Measurements from ENCODE around the gene SIL1.
"Not testable (repeated sequence)": the region's sequence is repeated elsewhere in the genome, so short reads cannot be mapped to it uniquely, and the experiment has no call there.

The SIL1 gene

DNA sequence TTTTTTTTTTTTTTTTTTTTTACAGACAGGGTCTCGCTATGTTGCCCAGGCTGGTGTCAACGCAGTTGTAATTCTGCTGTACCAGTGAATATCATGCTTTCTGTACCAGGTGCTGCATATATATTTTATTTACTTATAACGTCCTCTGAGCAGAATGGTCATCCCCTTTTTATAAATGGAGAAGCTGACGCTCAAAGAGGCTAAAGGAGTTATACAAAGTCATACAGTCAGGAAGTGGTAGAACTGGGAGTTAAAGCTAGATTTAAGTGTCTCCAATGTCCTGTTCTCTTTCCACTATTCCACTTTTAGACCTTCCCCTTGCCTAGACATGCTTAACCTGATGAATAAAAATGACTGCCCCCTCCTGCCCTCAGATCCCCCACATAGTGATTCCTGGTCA is 1.2 kb upstream of the SIL1 start:
- no peak for DNase-seq (ENCODE audit: low spot score)

DNA sequence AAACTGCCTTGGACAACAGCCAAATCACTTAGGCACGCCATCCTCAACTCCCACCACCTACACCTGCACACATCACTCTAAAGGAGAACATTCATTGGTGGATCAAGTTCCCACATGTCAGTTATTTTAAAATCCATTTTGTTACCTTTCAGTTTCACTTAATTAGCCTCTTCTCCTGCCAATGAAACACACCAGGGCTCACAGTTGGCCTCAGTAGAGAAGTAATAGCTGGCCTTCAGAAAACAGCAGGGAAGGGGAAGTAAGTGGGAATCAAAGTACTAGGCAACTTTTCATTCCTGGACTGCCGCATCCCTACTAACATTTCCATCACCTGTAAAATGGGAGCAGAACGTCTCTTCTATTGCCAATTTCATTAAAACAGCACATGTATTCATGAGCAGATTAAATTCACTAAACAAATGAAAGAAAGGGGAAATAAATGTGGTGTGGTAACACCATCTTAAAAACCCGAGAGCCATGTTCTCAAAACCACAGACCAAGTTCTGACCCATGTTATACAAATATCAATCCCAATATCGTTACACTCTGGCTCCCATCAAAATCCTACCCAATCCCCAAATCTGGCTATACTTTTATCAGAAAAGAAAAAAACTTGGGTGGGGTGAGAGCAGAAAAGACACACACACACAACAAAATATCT is 1.7 kb downstream of the SIL1 start:
- DNase-seq (ENCODE audit: low spot score), result no peak

DNA sequence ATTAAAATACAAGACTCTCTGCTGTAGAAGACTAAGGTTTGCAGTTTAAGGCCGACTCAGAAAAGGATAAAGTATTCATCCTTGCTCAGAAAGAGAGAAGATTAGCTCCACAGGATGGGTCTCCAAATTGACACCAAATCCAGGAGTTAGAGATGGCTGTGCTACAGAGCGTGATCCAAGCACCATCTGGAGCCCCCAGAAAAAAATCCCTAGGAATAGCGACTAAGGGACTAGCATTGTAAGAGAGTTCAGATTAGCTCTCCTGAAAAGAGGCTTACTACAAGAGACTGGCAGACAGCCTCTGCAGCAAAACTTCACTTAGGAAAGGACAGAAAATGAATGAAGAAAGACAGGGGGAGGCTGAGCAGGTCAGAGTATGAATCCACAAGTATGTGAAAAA is 3.7 kb downstream of the SIL1 start:
- DNase-seq (ENCODE audit: low spot score), result no peak

DNA sequence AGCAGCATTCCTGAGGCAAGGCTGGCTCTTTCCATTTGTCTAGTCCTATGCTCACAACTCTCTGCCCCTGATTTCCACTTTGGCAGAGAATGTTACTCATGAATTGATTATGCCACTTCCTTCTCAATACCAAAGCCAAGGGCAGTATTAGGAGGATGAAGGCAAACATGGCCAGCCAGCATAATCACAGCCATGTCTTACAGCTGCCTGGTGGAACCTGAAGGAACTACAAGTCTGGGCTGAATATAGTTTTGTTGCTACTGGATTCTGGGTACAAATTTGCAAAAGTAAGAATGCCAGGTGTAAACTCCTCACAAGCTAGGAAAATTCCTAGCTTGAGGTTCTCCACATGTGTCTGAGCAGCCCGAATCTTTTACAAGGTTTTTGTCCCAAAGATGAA is 4.2 kb downstream of the SIL1 start:
- no peak for DNase-seq (ENCODE audit: low spot score)

DNA sequence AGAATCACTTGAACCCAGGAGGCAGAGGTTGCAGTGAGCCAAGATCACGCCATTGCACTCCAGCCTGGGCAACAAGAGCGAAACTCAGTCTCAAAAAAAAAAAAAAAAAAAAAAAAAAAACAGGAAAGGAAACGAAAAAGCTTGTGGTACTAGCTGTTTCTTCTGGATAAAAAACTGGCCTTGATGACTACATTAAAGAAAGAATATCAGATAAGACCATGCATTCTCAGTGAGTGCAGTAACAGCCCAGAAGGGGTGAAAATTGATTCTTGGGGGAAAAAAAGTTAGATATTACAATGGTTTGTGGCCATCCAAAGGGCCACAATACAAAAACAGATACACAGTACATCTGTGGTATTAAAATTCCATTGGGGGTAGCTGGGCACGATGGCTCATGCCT is 5.3 kb downstream of the SIL1 start:
- not testable (repeated sequence) for DNase-seq (ENCODE audit: low spot score)

DNA sequence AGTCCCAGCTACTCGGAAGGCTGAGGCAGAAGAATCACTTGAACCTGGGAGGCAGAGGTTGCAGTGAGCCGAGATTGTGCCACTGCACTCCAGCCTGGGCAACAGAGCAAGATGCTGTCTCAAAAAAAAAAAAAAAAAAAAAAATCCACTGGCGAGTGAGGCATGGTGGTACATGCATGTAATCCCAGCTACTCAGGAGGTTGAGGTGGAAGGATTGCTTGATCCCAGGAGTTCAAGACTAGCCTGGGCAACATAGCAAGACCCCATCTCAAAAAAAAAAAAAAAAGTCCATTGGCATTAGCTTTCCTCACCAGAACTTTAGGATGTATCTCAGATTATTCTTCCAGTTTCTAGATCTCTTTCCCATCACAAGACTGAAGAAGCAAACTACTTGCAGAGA is 6.2 kb downstream of the SIL1 start:
- not testable (repeated sequence) for DNase-seq (ENCODE audit: low spot score)

DNA sequence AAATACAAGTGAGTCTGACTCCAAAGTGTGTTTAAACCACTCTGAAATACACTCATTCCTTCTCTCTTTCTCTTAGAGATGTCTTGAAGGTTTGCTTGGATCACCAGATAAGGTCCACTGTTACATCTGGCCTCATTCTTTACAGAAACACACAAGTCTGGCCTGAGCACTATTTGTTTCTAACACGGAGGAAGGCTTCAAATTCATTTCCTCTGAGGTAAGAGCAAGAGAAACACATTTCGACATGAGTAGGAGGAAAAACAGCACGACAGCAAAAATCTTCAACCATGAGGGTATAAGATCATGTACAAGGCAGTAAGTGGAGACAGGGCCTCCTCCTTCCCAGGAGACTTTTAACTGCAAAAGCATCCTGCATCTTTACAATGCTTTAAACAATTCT is 8.0 kb downstream of the SIL1 start:
- DNase-seq (ENCODE audit: low spot score), result no peak

DNA sequence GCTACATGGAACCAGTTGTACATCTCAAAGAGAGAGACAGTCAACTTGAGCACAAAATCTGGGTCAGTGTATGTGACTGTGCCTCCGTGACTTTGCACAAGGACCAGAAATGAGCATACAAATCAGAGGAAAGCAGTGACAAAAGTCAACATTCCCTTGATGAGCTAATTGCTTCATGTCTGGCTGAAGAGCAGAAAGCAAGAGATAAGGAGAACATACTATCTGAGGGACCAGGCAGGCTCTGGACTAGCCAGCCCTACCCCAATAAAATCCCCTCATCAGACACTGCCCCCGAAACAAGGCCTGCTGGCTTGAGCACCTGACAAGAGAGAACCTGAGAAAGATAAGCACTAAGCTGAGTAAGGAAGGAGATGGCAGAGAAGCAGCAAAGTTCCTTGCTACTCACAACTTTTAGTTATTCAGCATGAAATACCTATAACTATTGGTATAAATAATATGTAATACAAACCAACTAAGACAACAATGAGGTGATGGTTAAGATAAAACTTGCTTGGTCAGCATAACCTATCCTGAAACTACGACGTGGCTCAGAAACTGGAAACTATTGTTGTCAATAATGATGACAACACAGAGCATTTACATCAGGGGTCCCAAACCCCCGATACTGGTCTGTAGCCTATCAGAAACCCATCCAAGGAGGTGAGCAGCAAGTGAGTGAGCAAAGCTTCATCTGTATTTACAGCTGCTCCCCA is 9.5 kb downstream of the SIL1 start:
- DNase-seq (ENCODE audit: low spot score), result no peak

DNA sequence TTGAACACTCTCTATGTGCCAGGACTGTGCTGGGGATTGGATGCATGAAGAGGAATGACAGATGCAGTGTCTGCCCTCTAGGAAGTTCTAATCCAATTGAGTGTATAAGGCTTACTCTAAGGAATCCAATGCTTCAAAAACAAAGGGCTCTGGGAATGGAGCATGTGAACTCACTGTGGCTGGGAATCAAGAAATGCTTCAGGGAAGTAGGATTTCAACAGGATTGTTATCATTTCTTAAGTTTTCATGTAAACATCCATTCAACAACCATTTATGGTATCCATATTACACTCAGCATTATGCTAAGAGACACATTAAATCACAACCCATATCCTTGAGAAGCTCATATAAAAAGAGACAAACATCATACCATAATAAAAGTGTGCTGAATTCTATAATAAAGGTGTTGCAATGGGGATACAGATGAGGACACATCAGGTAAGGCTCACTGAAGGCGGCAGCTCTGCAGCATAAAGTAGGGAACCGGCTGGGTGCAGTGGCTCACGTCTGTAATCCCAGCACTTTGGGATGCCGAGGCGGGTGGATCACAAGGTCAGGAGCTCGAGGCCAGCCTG is 11.3 kb downstream of the SIL1 start:
- no peak for DNase-seq (ENCODE audit: low spot score)

DNA sequence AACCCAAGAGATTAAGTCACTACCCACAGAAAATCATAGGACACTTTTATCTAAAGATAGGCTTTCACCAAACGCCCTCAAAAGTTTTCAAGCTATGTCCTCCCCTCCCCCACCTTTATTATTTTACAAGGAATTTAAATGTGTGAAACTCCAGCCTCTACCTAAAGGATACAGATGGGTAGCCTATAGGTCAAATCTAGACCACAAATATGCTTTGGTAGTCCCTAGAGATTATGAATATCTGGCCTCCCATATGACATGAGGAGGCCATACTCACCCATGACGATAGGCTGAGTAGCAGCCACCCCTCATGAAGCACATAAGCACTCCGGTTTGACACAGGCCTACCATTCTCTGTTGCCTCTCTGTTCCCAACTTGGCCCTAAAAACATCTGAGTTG is 11.9 kb downstream of the SIL1 start:
- DNase-seq (ENCODE audit: low spot score), result no peak

DNA sequence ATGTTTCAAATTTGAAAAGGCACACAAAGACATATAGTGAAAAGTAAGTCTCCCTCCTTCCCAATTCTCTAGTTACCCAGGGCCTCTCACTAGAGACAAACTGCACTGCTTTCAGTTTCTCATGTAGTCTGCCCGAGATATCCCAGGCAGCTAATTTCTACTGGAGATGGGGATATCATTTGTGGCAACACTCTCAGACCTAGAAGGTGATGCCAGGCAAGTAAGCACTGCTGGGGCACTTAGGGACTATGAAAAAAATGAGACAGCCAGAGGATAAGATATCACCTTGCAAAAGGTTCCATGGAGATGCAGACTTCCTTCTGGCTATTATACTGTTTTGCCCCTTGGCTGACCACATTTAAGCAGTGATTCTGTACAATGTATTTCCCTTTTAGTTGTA is 12.6 kb downstream of the SIL1 start:
- no peak for DNase-seq (ENCODE audit: low spot score)

DNA sequence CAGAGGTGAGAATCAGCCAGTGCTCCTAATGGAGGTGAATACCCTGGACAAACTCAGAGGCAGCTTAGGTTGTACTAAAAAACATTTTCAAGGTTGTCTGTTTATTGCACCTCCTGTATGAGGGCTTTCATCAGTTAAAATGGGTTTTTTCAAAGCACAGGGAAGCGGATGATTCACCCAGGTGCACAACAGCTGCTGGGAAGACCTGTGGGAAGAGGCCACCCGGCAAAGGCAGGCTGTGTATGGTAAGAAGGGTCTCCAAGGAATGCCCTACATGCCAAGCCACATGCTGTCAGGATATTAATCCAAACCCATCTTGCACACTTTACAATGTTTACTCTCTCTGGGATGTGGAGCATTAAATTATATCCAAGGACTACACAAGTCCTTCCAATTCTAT is 14.7 kb downstream of the SIL1 start:
- no peak for DNase-seq (ENCODE audit: low spot score)

DNA sequence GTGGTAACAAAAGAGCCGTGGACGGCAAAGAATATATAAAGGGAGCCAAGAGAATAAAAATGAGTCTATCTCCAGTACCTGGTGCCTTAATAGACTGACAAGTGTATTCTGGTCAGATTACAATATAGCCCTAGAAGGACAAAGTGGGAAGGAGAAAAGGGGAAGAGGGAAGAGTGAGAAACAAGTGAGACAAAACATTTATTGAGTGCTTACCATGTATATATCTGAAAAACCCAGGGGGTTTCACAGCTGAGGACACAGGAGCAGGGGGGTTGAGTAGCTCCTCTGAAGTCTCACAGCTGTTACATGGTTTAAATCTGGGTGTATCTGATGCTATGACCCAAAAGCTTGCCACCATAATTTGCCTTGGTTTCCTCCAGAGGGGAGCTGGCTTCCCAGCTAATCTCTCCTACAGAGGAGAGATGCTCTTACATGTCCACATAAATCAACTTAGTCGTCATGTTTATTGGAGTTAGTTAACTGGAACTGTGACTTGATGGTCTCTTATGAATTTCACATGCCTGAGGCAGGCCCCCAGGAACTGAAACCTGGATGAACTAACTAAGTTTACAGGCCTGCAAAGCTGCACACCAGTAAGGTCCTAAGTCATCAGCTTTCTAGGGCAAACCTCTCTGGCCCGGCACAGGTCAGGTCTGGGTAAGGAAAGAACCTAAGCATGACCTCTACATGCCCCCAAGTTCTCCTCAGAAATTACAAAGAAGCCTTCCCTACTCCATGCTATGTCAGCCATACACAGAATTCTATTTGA is 15.5 kb downstream of the SIL1 start:
- no peak for DNase-seq (ENCODE audit: low spot score)

DNA sequence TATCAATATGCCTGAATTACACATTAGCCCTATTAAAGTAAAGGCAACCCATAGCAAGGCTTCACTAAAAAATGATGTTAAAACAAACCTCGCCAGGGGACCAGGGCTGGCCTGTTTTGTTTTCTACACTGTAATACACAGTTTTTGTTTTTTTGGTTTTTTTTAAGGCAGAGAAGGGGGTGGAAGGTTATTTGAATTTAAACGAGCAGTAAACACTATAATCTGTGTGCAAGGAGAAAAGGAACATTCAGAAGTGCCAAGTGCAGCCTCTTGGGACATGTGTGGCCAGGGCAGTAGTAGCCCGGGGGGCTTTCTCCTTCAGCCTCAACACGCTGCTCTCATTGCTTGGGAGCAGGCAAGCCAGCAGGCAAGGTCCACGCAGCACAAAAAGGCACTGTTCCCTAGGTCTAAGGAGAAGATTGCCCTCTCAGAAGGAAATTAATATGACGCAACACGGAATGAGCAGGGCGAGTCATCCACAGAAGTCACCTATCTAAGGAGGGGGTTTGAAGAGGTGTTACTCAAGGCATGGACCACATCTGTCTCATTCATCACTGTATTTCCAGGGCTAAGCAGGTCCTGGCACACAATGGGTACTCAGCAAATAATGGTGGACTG is 16.2 kb downstream of the SIL1 start:
- DNase-seq (ENCODE audit: low spot score), result no peak

DNA sequence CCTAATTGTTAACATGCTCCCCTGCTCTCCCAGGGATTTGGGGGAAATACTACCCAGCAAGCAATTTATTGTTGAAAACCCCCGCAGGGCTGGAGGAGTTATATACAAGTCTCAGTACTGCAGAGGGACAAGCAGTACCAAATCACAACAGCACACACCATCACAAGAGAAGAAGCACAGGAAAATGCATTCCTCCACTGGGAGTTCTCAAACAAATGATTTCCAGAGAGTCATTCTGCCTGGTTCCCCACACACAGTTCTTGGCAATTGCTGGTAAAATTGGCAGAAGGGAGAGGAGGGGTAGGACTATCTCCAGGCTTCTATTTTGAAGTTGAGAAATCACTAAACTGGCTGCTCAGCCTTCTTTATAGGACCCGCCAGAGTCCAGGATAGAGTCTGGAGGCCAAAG is 16.8 kb downstream of the SIL1 start:
- peak; percentile 53 for DNase-seq (ENCODE audit: low spot score)

DNA sequence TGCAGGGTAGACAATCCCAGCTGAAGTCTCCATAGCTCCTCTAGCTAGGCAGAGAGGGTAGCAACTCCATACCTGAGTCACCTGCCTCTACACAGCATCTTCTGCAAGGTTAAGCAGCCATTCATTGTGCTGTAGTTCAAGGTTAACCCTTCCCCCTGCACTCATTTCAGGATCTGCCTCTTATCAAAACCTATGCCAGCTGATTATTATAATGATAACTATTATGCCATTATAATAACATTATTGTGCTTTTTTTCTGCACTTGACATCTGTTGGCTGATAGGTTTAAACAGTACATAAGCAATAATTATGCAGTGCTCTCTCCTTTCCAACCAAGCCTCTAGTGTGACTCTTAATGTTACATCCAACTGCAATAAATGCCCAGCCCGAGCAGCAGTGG is 17.3 kb downstream of the SIL1 start:
- DNase-seq (ENCODE audit: low spot score), result no peak

DNA sequence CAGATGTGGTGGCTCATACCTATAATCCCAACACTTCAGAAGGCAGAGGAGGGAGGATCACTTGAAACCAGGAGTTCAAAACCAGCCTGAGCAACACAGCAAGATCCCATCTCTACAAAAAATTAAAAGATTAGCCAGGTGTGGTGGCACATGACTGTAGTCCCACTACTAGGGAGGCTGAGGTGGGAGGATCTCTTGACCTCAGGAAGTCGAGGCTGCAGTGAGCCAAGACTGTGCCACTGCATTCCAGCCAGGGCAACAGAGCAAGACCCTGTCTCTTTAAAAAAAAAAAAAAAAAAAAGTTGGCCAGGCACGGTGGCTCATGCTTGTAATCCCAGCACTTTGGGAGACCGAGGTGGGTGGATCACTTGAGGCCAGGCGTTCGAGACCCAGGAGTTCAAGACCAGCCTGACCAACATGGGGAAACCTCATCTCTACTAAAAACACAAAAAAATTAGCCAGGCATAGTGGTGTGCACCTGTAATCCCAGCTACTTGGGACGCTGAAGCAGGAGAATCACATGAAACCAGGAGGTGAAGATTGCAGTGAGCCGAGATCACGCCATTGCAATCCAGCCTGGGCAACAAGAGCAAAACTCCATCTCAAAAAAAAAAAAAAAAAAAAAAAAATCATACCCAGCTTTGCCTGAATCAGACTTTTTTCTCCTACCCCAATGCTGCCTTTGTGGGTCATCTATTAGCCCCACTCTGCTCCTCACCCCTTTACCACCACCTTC is 18.2 kb downstream of the SIL1 start:
- not testable (repeated sequence) for DNase-seq (ENCODE audit: low spot score)

DNA sequence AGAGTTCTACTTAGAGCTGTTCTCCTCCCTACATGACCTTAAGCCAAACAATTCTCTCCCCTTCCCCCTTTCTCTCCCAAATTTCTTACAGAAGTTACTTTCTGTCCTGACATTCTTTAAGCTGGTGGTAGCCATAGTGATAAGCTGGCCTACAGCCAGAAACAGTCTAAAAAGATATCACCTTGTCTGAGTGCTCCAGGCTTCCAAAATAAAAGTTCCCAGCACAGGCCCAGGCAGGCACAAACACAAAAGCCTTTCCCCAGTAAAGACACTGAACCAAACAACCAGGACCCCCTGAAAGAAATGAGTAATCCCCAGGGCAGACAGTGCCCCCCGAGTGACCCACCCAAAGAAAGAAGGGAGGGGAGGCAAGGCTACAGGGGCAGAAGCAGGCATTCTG is 19.2 kb downstream of the SIL1 start:
- DNase-seq (ENCODE audit: low spot score), result no peak

DNA sequence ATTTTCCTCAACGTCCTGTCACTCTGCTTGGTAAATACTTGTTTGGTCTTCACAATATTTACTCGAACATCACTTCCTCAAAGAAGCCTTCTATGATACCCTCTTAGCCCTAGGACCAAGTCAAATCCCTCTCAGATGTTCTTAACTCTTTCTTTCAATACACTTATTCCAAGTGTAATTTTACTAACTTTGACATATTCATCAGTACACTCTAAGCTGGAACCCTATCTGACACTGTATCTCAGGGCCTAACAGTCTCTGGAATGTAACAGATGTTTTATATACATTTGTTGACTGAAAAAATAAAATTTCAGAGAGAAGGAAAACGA is 19.6 kb downstream of the SIL1 start:
- no peak for DNase-seq (ENCODE audit: low spot score)

DNA sequence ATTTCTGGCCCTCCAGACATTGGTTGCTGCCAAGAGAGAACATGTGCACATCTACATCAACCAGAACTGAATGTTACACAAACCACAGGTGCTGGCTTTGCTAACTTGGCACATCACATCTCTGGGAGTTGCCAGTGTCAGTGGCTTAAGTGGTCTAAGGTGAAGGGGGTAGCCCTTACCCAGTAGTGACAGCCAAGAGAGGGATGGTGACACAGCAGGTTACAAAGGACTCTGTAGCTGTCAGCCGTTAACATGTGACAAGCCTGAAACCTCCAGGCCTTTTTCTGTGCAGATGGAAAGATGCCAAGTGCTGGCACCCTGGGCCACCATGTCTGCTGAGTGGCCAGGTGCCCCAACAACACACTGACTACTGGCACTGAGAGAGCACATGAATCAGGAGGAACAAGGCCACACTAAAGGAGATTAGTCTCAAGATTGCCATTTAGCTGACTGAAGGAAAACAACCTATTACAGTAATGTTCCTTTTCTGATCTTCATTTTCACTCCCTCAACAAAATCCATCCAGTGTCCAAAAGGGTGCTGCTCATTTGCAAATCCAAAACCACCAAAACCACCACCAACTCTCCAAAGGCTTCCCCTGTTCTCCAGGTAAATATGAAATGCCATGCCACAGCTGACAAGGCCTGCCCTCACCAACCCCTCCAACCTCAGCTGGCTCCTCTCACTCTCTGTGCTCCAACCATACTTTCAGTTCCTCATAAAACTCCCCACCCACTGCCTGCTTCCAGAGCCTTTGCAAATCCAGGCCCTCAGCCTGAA is 20.2 kb downstream of the SIL1 start:
- DNase-seq (ENCODE audit: low spot score), result peak; percentile 46

DNA sequence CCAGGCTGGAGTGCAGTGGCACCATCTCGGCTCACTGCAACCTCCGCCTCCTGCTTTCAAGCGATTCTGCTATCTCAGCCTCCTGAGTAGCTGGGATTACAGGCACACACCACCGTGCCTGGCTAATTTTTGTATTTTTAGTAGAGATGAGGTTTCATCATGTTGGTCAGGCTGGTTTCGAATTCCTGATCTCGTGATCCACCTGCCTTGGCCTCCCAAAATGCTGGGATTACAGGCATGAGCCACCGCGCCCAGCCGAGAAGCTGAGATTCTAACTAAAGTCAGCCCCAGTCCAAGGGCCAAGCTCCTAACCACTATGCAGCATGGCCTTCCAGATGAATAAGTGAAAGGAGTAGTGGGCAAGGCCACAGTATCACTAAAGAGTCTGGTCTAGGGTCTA is 20.9 kb downstream of the SIL1 start:
- not testable (repeated sequence) for DNase-seq (ENCODE audit: low spot score)
